Uterus (tissue), 2 donors: ENCODE data around the gene AZIN2.

Source experiments
- CTCF ChIP-seq, 4 experiments: fragments of 200-600 bp in 2 of 4; fragments of 450-650 bp in 2 of 4; sonication (generic) in 2 of 4; IDR thresholded peaks; one replicate each; pipeline ENCODE4 v1.5.1; 2016 to 2019; ENCODE audit warnings: antibody characterized with exemption in 4 of 4, mild to moderate bottlenecking in 2 of 4, moderate library complexity in 1 of 4
- POLR2A ChIP-seq, 2 donors: fragments of 450-650 bp; IDR thresholded peaks; one replicate each; pipeline ENCODE4 v1.6.1; 2016; ENCODE audit warnings: antibody characterized with exemption in 2 of 2, mild to moderate bottlenecking in 1 of 2, moderate library complexity in 1 of 2

GRCh38 chr1:33031506-33031905 is 49.4 kb upstream of the AZIN2 start:
- TF ChIP-seq CTCF (IDR thresholded peaks at IDR 0.05) (no peak), POLR2A (IDR thresholded peaks at IDR 0.05) (no peak)
